GM12878 (cell line): Measurements from ENCODE around the gene CADM2. TPM values are rescaled to one million over a fixed set of nuclear protein-coding genes. Genes with fewer than 3 reads are reported as not detected.

Source experiments
- ATAC-seq: fragments of 200-7000 bp; cut with Tn5 transposase; 3 replicates; pipeline ENCODE4 v1.9.1; 2020; ENCODE audit warnings: mild to moderate bottlenecking, moderate library complexity
- BruUV-seq: library from RNA; stranded (reverse); fragments of 400-500 nt; replicated peaks from 2 replicates; lab custom pipeline; 2021; lab: Mats Ljungman, UMichigan
- CTCF ChIA-PET: fragments of 300-600 bp; sonication (Branson Sonifier 250); formaldehyde crosslinking; extraction: SDS; loops from one replicate; lab custom pipeline; 2021; ENCODE audit warnings: inconsistent platforms; lab: Yijun Ruan, JAX
- POLR2A ChIA-PET: fragments of 350-600 bp; formaldehyde crosslinking; extraction: SDS; loops from one replicate; lab custom pipeline; 2021; ENCODE audit warnings: inconsistent platforms; lab: Charles Lee
- RAD21 ChIA-PET: fragments of 300-600 bp; sonication (Branson Sonifier 250); formaldehyde crosslinking; loops from one replicate; lab custom pipeline; 2023; ENCODE audit warnings: antibody characterized with exemption; ENCODE audit not compliant: unreplicated experiment; lab: Charles Lee
- SMC1A ChIA-PET: fragments of 300-600 bp; sonication (Branson Sonifier 250); formaldehyde crosslinking; loops from one replicate; lab custom pipeline; 2023; ENCODE audit not compliant: unreplicated experiment, uncharacterized antibody; lab: Charles Lee
- DNase-seq: peaks from one replicate; pipeline ENCODE4 v3.0.0-alpha.2; 2011; ENCODE audit warnings: low read depth, low spot score
- FAIRE-seq: peaks from 3 replicates; lab custom pipeline; 2011; peaks lifted over from hg19 to GRCh38; lab: Jason Lieb, UNC
- H2AFZ ChIP-seq: 2 replicates; pipeline ENCODE4 v1.6.0; 2011; ENCODE audit warnings: low read depth, low read length, control low read depth; ENCODE audit not compliant: control insufficient read depth
- H3K27ac ChIP-seq: 2 replicates; pipeline ENCODE4 v1.5.1; 2011; ENCODE audit warnings: control low read depth; ENCODE audit not compliant: control insufficient read depth, insufficient read depth
- H3K27me3 ChIP-seq, 2 experiments: replicated peaks in 1 of 2; 2 replicates each; pipeline versions ENCODE4 v1.6.0 to v1.6.1; 2011; ENCODE audit warnings: low read length in 1 of 2; ENCODE audit not compliant: control insufficient read depth in 2 of 2, insufficient read depth in 2 of 2
- H3K36me3 ChIP-seq, 2 experiments: 2 replicates each; pipeline ENCODE4 v1.5.1; 2011; ENCODE audit warnings: low read length in 1 of 2; ENCODE audit not compliant: control insufficient read depth in 2 of 2, insufficient read depth in 2 of 2
- H3K4me1 ChIP-seq: 2 replicates; pipeline ENCODE4 v1.6.1; 2011; ENCODE audit warnings: mild to moderate bottlenecking, low read length, moderate library complexity, mixed read lengths; ENCODE audit not compliant: control insufficient read depth, insufficient read depth
- H3K4me2 ChIP-seq: 2 replicates; pipeline ENCODE4 v1.6.0; 2011; ENCODE audit warnings: control low read depth; ENCODE audit not compliant: control insufficient read depth, insufficient read depth
- H3K4me3 ChIP-seq: fragments of 200-600 bp; sonication (generic); 2 replicates; pipeline ENCODE4 v1.5.1; 2016
- H3K79me2 ChIP-seq: 2 replicates; pipeline ENCODE4 v1.6.0; 2011; ENCODE audit warnings: low read length; ENCODE audit not compliant: control insufficient read depth, insufficient read depth
- H3K9ac ChIP-seq: 2 replicates; pipeline ENCODE4 v1.8.0; 2011; ENCODE audit warnings: low read length, control low read depth, mixed read lengths; ENCODE audit not compliant: control insufficient read depth, insufficient read depth
- H3K9me3 ChIP-seq: replicated peaks from 3 replicates; pipeline ENCODE4 v1.5.1; 2011; ENCODE audit warnings: mild to moderate bottlenecking, low read length; ENCODE audit not compliant: control insufficient read depth, insufficient read depth
- H4K20me1 ChIP-seq: 2 replicates; pipeline ENCODE4 v1.6.0; 2011; ENCODE audit not compliant: control insufficient read depth, insufficient read depth
- BRCA1 ChIP-seq: IDR thresholded peaks from 2 replicates; pipeline ENCODE4 v1.6.1; 2011; ENCODE audit warnings: low read depth, low read length, improper control_type of control experiment
- CBFB ChIP-seq: IDR thresholded peaks from 2 replicates; pipeline ENCODE4 v1.6.1; 2016; ENCODE audit warnings: antibody characterized with exemption, low read depth
- CBX3 ChIP-seq: fragments of 200-600 bp; sonication (generic); IDR thresholded peaks from 2 replicates; pipeline ENCODE4 v1.6.1; 2016; ENCODE audit warnings: low read depth, borderline replicate concordance
- MEF2A ChIP-seq: IDR thresholded peaks from 2 replicates; pipeline ENCODE4 v1.6.1; 2011; ENCODE audit warnings: low read depth, mild to moderate bottlenecking, low read length, moderate library complexity; ENCODE audit not compliant: insufficient read depth
- MEF2B ChIP-seq: fragments of 450-650 bp; IDR thresholded peaks from 2 replicates; pipeline ENCODE4 v1.6.1; 2018; ENCODE audit warnings: mild to moderate bottlenecking, moderate library complexity; ENCODE audit not compliant: partially characterized antibody, poor library complexity, severe bottlenecking
- NFYA ChIP-seq: IDR thresholded peaks from 2 replicates; pipeline ENCODE4 v1.6.1; 2011; ENCODE audit warnings: low read depth, mild to moderate bottlenecking, low read length, improper control_type of control experiment, borderline replicate concordance
- PAX8 ChIP-seq: fragments of 450-650 bp; IDR thresholded peaks from 2 replicates; pipeline ENCODE4 v1.6.1; 2017; ENCODE audit warnings: mild to moderate bottlenecking, moderate library complexity
- WGBS: methylation state at CpG from one replicate; pipeline ENCODE4 v1.1.6; 2016; ENCODE audit warnings: low lambda C conversion rate; ENCODE audit not compliant: insufficient replicate concordance, insufficient coverage; ENCODE audit errors: missing lambda C conversion rate; 5-methylcytosine and 5-hydroxymethylcytosine counted together
- in situ Hi-C: fragments of 300-500 bp; cut with MboI; formaldehyde crosslinking; loops from 9 replicates; pipeline ENCODE4 v1.14.3; 2018; ENCODE audit warnings: mixed read lengths
- intact Hi-C: fragments of 100-400 bp; cut with micrococcal nuclease; formaldehyde crosslinking; loops from one replicate; pipeline ENCODE4 v1.14.2; 2022; ENCODE audit not compliant: unreplicated experiment
- polyA plus RNA-seq, 11 experiments: library from polyadenylated mRNA; depleted of rRNA in 4 of 11; unstranded in 6 of 11; stranded (reverse) in 5 of 11; fragments of >200 nt; fragmentation: Nextera tagmentation in 4 of 11; fragmentation: Illumina TruSeq in 1 of 11; extraction: Ambion mirVana in 4 of 11; extraction: Trizol in 1 of 11; gene quantifications; 1 replicate in 1 of 11; 2 replicates in 10 of 11; pipeline versions ENCODE4 v1.2.1 to v1.2.3, GENCODE V29; 2011 to 2016; ENCODE audit warnings: inconsistent platforms in 2 of 11, missing spikeins in 2 of 11, low read depth in 1 of 11
- total RNA-seq, 4 experiments: library from RNA; depleted of rRNA in 3 of 4; stranded (reverse); fragments of >200 nt in 3 of 4; fragmentation: Illumina TruSeq in 1 of 4; extraction: Trizol in 1 of 4; gene quantifications; 2 replicates each; pipeline versions ENCODE4 v1.2.1 to v1.2.3, GENCODE V29; 2013 to 2021
- TF ChIP-seq, protein P1 (sequence below): fragments of 450-650 bp; IDR thresholded peaks from 2 replicates; pipeline ENCODE4 v1.6.1; 2018; ENCODE audit warnings: borderline replicate concordance, mild to moderate bottlenecking; ENCODE audit not compliant: partially characterized antibody
- TF ChIP-seq, protein P2 (sequence below): fragments of 150-350 bp; IDR thresholded peaks from 2 replicates; pipeline ENCODE4 v1.6.1; 2014; ENCODE audit warnings: mild to moderate bottlenecking, low read depth, low read length

The CADM2 gene
- total and polyA plus RNA-seq, 10 of the 15 experiments (the other 5 are each of a cell fraction or from before 2014, with no cell fraction given) = 0.13 TPM; not detected in 9

DNA sequence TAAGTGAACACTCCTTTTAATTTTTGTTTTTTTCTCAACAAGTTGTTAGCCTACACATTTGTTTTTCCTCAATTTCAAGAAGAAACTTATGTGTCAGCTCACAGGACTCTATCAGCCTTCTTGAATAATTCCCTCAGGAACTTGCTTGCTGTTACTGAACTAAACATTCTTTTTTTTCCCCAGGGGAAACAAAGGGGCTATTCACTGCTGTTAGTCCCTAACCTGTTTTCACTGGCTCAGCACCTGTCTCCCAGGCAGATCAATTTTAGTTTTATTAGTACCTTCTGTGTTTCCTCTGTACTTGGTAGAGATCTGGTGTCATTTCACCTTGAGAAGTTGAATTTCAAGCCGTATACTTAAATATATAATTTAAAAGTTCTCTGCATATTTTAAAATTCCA is 644.6 kb downstream of the CADM2 start:
- Histone ChIP-seq H3K4me3 (no peak overlapping the region), H3K9me3 (no peaks in the 10 kb centered on the region), H3K36me3 (no peaks in the 10 kb centered on the region), H3K27ac (no peak overlapping the region), H3K4me1 (no peaks in the 10 kb centered on the region), H4K20me1 (no peaks in the 10 kb centered on the region), H3K4me2 (no peak overlapping the region), H2AFZ (no peak overlapping the region), H3K79me2 (no peaks in the 10 kb centered on the region), H3K9ac (no peak overlapping the region), H3K27me3 (no peaks in the 10 kb centered on the region)
- no peak for DNase-seq
- in situ Hi-C loops = no loop called here
- CTCF ChIA-PET = no interaction called here
- FAIRE-seq = no peak
- intact Hi-C loops = no loop called here
- no TSS peak for BruUV-seq
- POLR2A ChIA-PET = no interaction called here
- WGBS = 4% methylated on average over 1 of the region's 1 CpG
- SMC1A ChIA-PET = interaction anchor here (0.5 kb wide), 1 partner anchor 84 kb away, joined by 3 read pairs; no protein-coding TSS in a partner anchor
- TF ChIP-seq CBFB = no peak
- TF ChIP-seq, protein P1, sequence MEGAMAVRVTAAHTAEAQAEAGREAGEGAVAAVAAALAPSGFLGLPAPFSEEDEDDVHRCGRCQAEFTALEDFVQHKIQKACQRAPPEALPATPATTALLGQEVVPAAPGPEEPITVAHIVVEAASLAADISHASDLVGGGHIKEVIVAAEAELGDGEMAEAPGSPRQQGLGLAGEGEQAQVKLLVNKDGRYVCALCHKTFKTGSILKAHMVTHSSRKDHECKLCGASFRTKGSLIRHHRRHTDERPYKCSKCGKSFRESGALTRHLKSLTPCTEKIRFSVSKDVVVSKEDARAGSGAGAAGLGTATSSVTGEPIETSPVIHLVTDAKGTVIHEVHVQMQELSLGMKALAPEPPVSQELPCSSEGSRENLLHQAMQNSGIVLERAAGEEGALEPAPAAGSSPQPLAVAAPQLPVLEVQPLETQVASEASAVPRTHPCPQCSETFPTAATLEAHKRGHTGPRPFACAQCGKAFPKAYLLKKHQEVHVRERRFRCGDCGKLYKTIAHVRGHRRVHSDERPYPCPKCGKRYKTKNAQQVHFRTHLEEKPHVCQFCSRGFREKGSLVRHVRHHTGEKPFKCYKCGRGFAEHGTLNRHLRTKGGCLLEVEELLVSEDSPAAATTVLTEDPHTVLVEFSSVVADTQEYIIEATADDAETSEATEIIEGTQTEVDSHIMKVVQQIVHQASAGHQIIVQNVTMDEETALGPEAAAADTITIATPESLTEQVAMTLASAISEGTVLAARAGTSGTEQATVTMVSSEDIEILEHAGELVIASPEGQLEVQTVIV = no peak
- no peak for TF ChIP-seq CBX3
- TF ChIP-seq NFYA = no peak
- no peak for TF ChIP-seq PAX8
- no peak for TF ChIP-seq MEF2B
- no peak for TF ChIP-seq BRCA1
- TF ChIP-seq MEF2A = no peak
- TF ChIP-seq, protein P2, sequence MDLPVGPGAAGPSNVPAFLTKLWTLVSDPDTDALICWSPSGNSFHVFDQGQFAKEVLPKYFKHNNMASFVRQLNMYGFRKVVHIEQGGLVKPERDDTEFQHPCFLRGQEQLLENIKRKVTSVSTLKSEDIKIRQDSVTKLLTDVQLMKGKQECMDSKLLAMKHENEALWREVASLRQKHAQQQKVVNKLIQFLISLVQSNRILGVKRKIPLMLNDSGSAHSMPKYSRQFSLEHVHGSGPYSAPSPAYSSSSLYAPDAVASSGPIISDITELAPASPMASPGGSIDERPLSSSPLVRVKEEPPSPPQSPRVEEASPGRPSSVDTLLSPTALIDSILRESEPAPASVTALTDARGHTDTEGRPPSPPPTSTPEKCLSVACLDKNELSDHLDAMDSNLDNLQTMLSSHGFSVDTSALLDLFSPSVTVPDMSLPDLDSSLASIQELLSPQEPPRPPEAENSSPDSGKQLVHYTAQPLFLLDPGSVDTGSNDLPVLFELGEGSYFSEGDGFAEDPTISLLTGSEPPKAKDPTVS = no peak
- no peak for ATAC-seq
- RAD21 ChIA-PET = no interaction called here
